Astrocyte (in vitro differentiated cells and primary cell): Measurements from ENCODE around the gene IGF1R.

Experiments
- EZH2 ChIP-seq: IDR thresholded peaks from 2 replicates; pipeline ENCODE4 v1.6.1; 2012; ENCODE audit warnings: mild to moderate bottlenecking, low read length, inconsistent platforms; ENCODE audit not compliant: insufficient read depth
- TF ChIP-seq, protein P1 (sequence below): IDR thresholded peaks from 2 replicates; pipeline ENCODE4 v1.5.1; 2011; ENCODE audit warnings: low read depth, mild to moderate bottlenecking, inconsistent platforms, low read length, moderate library complexity; ENCODE audit not compliant: insufficient read depth

DNA sequence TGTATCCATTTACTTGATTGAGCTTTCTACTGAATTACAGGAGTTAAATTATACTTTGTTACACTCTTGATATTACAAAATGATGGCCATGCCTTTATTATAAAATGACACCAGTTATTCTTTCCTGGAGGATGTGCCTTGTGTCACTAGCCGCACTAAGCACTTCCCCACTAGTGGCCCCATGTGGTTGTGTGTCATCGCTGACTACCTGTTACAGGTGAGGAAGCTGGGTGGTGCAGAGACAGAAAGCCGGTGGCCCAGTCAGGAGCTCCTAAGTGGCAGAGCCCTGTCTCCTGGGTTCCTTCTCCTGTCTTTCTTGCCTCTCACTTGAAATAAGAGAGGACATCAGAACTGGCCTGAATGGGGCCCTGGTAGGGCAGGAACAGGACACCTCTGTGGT is 96.8 kb downstream of the IGF1R start:
- no peak for TF ChIP-seq EZH2
- TF ChIP-seq, protein P1, sequence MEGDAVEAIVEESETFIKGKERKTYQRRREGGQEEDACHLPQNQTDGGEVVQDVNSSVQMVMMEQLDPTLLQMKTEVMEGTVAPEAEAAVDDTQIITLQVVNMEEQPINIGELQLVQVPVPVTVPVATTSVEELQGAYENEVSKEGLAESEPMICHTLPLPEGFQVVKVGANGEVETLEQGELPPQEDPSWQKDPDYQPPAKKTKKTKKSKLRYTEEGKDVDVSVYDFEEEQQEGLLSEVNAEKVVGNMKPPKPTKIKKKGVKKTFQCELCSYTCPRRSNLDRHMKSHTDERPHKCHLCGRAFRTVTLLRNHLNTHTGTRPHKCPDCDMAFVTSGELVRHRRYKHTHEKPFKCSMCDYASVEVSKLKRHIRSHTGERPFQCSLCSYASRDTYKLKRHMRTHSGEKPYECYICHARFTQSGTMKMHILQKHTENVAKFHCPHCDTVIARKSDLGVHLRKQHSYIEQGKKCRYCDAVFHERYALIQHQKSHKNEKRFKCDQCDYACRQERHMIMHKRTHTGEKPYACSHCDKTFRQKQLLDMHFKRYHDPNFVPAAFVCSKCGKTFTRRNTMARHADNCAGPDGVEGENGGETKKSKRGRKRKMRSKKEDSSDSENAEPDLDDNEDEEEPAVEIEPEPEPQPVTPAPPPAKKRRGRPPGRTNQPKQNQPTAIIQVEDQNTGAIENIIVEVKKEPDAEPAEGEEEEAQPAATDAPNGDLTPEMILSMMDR = no peak
